HEK293 (cell line): ENCODE results near the gene PCBP3.

Experiments used
- CTCF ChIA-PET: fragments of 350-600 bp; formaldehyde crosslinking; extraction: SDS; loops from one replicate; lab custom pipeline; 2021; ENCODE audit warnings: antibody characterized with exemption; lab: Yijun Ruan, JAX
- POLR2A ChIA-PET: fragments of 300-600 bp; formaldehyde crosslinking; extraction: SDS; loops from one replicate; lab custom pipeline; 2020; ENCODE audit warnings: antibody characterized with exemption, inconsistent platforms; lab: Yijun Ruan, JAX
- H3K27ac ChIP-seq: fragments of 200-500 bp; sonication (Bioruptor generic); 2 replicates; pipeline ENCODE4 v1.5.1; 2014; ENCODE audit warnings: low read depth, low read length, control low read depth, inconsistent platforms; ENCODE audit errors: extremely low read depth
- H3K36me3 ChIP-seq, 2 experiments: fragments of 200-500 bp in 1 of 2; sonication (Bioruptor generic) in 1 of 2; 1 replicate in 1 of 2; 2 replicates in 1 of 2; pipeline ENCODE4 v1.5.1; 2014 to 2017; ENCODE audit warnings: inconsistent platforms in 2 of 2, low read length in 2 of 2; ENCODE audit not compliant: control insufficient read depth in 2 of 2, insufficient read depth in 1 of 2
- H3K4me1 ChIP-seq: fragments of 200-500 bp; sonication (Bioruptor generic); 2 replicates; pipeline ENCODE4 v1.5.1; 2014; ENCODE audit warnings: mild to moderate bottlenecking, low read length, inconsistent platforms; ENCODE audit not compliant: control insufficient read depth, insufficient read depth
- H3K4me3 ChIP-seq: 2 replicates; pipeline ENCODE4 v1.5.1; 2011; ENCODE audit warnings: low read depth, mild to moderate bottlenecking, control low read depth, low read length, moderate library complexity
- H3K9me3 ChIP-seq: fragments of 200-500 bp; sonication (Bioruptor generic); 2 replicates; pipeline ENCODE4 v1.5.1; 2014; ENCODE audit warnings: low read depth, low read length, inconsistent platforms; ENCODE audit not compliant: control insufficient read depth, insufficient read depth
- GLI4 ChIP-seq: fragments of 450-650 bp; formaldehyde crosslinking; IDR thresholded peaks from 2 replicates; pipeline ENCODE4 v1.5.1; 2016; ENCODE audit warnings: missing biosample characterization, missing genetic modification characterization
- GLIS1 ChIP-seq: fragments of 450-650 bp; formaldehyde crosslinking; IDR thresholded peaks from 2 replicates; pipeline ENCODE4 v1.5.1; 2016; ENCODE audit warnings: missing biosample characterization, missing genetic modification characterization
- KLF1 ChIP-seq: fragments of 450-650 bp; formaldehyde crosslinking; IDR thresholded peaks from 2 replicates; pipeline ENCODE4 v1.5.1; 2016; ENCODE audit warnings: missing biosample characterization, missing genetic modification characterization
- ZBTB20 ChIP-seq: fragments of 450-650 bp; formaldehyde crosslinking; IDR thresholded peaks from 2 replicates; pipeline ENCODE4 v1.5.1; 2016; ENCODE audit warnings: missing biosample characterization, missing genetic modification characterization
- ZFP69B ChIP-seq: fragments of 450-650 bp; formaldehyde crosslinking; IDR thresholded peaks from 2 replicates; pipeline ENCODE4 v1.5.1; 2016; ENCODE audit warnings: missing biosample characterization, missing genetic modification characterization
- ZIC2 ChIP-seq: fragments of 450-650 bp; formaldehyde crosslinking; IDR thresholded peaks from 2 replicates; pipeline ENCODE4 v1.5.1; 2016; ENCODE audit warnings: missing biosample characterization, missing genetic modification characterization
- ZNF302 ChIP-seq: fragments of 450-650 bp; formaldehyde crosslinking; IDR thresholded peaks from 2 replicates; pipeline ENCODE4 v1.5.1; 2016; ENCODE audit warnings: missing biosample characterization, missing genetic modification characterization, low read depth
- ZNF548 ChIP-seq: fragments of 450-650 bp; formaldehyde crosslinking; IDR thresholded peaks from 2 replicates; pipeline ENCODE4 v1.5.1; 2016; ENCODE audit warnings: missing biosample characterization, missing genetic modification characterization
- ZNF549 ChIP-seq: fragments of 450-650 bp; IDR thresholded peaks from 2 replicates; pipeline ENCODE4 v1.5.1; 2018; ENCODE audit warnings: missing biosample characterization, missing genetic modification characterization, mild to moderate bottlenecking, inconsistent platforms, moderate library complexity
- ZNF626 ChIP-seq: fragments of 450-650 bp; sonication (Bioruptor Pico); formaldehyde crosslinking; IDR thresholded peaks from 2 replicates; pipeline ENCODE4 v1.5.1; 2018; ENCODE audit warnings: missing biosample characterization, missing genetic modification characterization, inconsistent platforms
- TF ChIP-seq, protein P1 (sequence below): fragments of 450-650 bp; formaldehyde crosslinking; conservative IDR thresholded peaks from 2 replicates; pipeline ENCODE4 v1.5.1; 2016; ENCODE audit warnings: low read depth, missing biosample characterization, missing genetic modification characterization
- TF ChIP-seq, protein P2 (sequence below): fragments of 450-650 bp; formaldehyde crosslinking; IDR thresholded peaks from 2 replicates; pipeline ENCODE4 v1.5.1; 2016; ENCODE audit warnings: missing biosample characterization, missing genetic modification characterization, borderline replicate concordance
- TF ChIP-seq, protein P3 (sequence below): fragments of 450-650 bp; formaldehyde crosslinking; IDR thresholded peaks from 2 replicates; pipeline ENCODE4 v1.5.1; 2017; ENCODE audit warnings: missing biosample characterization, missing genetic modification characterization

Gene PCBP3

DNA sequence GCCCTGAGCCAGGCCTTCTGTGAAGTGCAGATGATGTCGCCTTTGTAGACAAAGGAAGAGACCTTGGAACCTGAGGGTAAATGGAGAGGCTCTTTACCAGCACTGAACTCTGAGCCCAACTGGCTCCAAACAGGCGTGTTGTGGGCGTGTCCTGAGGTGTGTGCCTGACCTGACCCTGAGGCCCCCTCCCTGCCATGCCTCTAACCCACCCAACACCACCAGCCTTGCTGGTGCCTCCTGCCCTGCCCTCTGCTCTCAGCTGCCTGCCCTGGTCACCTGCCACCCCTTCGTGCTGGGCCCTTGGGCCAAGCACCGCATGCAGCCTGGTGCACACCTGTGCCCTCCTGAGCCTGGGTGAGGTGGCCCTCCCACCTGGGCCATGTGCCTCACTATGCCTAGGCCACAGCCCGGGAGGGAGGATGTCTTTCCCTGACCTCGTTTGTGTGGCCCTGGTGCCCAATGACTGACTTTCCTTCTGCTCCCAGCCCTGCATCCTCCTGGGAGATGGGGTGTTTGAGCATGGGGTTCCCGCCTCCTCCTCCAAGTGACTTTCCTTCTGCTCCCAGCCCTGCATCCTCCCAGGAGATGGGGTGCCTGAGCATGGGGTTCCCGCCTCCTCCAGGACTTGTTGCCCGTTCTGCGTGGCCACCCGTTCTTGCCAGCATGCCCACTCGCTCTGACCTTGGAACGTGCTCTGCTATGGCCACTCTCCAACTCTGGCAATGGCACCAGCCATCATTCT lies 157.0 kb downstream of the PCBP3 start:
- ChIA-PET POLR2A (no interaction called here), CTCF (no interaction called here)
- TF ChIP-seq KLF1 (tag by site-specific recombination) (peak; percentile 33; the same call in 1 of the 2 replicates), ZNF549 (tag by site-specific recombination) (no peak)
- Histone ChIP-seq H3K27ac (no peak overlapping the region), H3K4me1 (no peaks in the 10 kb centered on the region), H3K9me3 (no peaks in the 10 kb centered on the region), H3K4me3 (no peak overlapping the region), H3K36me3 (no peaks in the 10 kb centered on the region)

DNA sequence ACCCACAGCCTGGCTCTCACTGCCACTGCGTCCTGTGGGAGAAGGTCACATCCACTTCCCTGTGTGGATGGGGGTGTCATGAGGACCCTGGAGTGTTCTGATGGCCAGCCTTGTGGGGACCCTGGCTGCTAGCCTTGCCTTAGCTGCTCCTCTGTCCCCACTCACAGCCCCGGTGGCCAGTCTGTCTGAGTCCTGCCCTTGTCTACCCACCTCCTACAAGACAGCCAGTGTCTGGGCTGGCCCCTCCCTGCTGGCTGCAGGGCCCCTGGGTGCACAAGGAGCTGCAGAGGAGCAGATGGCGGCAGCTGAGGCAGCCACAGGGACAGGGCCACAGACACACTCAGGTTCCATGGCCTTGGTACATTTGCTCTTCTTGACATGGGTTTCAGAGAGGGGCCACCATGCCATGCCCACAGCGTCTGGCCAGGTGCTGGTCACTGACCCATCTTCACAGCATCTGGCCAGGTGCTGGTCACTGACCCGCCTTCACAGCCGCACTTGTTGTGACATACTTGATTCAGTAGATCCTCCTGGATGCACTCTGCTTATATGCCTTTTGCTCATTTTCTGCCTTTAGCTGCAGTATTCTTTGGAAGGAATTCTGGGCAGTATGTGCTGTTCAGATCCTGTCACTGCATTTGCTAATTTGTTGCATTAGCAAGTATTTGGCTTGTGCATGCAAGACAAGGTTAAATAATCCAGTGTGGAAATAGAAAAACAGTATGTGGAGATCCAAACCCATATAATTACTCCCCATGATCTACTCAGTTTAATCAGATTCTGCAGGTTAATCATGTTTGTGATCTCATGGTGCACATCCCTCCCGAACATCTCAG lies 157.8 kb downstream of the PCBP3 start:
- Histone ChIP-seq H3K27ac (no peak overlapping the region), H3K4me1 (no peaks in the 10 kb centered on the region), H3K36me3 (no peaks in the 10 kb centered on the region), H3K4me3 (no peak overlapping the region), H3K9me3 (no peaks in the 10 kb centered on the region)
- ChIA-PET POLR2A (no interaction called here), CTCF (no interaction called here)
- TF ChIP-seq ZNF626 (tag by site-specific recombination) = no peak

DNA sequence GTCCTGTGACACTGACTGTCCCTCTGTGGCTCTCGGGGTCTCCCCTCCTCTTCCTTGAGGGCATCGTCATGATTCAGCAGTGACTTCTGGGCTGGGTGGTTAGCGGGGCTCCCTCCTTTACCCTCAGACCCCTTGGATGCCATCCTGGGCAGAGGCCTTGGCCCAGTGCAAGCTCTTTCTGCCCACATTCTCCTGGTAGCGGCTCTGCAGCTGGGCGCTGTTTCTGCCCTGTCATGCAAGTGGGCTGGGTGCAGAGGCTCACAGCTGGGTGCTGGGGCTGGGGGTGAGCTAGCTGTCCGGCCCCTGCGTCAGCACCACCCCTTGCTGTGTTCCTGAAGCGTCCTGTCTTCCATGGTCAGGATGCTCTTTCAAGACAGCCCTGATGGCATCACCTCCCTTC lies 158.5 kb downstream of the PCBP3 start:
- ChIA-PET POLR2A (no interaction called here), CTCF (interaction anchor here (0.6 kb wide), 1 partner anchor 16 kb away, joined by 3 read pairs; no protein-coding TSS in a partner anchor)
- Histone ChIP-seq H3K27ac (no peak overlapping the region), H3K36me3 (no peaks in the 10 kb centered on the region), H3K9me3 (no peaks in the 10 kb centered on the region), H3K4me1 (no peaks in the 10 kb centered on the region), H3K4me3 (no peak overlapping the region)
- TF ChIP-seq, protein P1, sequence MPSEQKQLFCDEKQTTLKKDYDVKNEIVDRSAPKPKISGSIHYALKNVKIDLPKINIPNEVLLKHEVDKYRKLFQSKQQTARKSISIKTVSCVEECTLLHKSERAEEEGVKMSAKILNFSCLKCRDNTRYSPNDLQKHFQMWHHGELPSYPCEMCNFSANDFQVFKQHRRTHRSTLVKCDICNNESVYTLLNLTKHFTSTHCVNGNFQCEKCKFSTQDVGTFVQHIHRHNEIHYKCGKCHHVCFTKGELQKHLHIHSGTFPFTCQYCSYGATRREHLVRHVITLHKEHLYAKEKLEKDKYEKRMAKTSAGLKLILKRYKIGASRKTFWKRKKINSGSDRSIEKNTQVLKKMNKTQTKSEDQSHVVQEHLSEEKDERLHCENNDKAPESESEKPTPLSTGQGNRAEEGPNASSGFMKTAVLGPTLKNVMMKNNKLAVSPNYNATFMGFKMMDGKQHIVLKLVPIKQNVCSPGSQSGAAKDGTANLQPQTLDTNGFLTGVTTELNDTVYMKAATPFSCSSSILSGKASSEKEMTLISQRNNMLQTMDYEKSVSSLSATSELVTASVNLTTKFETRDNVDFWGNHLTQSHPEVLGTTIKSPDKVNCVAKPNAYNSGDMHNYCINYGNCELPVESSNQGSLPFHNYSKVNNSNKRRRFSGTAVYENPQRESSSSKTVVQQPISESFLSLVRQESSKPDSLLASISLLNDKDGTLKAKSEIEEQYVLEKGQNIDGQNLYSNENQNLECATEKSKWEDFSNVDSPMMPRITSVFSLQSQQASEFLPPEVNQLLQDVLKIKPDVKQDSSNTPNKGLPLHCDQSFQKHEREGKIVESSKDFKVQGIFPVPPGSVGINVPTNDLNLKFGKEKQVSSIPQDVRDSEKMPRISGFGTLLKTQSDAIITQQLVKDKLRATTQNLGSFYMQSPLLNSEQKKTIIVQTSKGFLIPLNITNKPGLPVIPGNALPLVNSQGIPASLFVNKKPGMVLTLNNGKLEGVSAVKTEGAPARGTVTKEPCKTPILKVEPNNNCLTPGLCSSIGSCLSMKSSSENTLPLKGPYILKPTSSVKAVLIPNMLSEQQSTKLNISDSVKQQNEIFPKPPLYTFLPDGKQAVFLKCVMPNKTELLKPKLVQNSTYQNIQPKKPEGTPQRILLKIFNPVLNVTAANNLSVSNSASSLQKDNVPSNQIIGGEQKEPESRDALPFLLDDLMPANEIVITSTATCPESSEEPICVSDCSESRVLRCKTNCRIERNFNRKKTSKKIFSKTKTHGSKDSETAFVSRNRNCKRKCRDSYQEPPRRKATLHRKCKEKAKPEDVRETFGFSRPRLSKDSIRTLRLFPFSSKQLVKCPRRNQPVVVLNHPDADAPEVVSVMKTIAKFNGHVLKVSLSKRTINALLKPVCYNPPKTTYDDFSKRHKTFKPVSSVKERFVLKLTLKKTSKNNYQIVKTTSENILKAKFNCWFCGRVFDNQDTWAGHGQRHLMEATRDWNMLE (tag by site-specific recombination) = no peak
- TF ChIP-seq ZNF302 (no peak), GLIS1 (tag by site-specific recombination) (no peak), ZIC2 (tag by site-specific recombination) (0 out of 2 replicates have a peak, but pooled peaks have one; percentile 15)

DNA sequence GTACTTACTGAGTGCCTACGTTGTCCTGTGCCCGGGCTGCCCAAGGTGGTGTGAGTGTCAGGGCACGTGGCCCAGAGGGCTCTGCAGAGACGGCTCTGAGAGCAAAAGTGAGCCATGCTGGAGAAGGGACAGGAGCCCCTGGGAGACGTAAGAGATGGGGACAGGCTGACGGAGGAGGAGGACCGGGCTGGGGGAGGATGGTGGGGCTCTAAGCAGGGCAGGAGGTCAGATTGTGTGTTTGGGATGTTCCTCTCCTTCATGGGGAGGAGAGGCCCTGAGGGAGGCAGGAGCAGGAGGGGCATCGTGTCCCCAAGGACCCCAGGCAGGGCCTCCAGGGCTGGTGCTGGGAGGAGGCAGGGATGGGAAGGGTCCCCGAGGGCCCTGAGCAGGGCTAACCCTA lies 158.9 kb downstream of the PCBP3 start:
- no peak overlapping the region for H3K27ac ChIP-seq
- no peaks in the 10 kb centered on the region for H3K4me1 ChIP-seq
- H3K9me3 ChIP-seq = no peaks in the 10 kb centered on the region
- no peak overlapping the region for H3K4me3 ChIP-seq
- no peaks in the 10 kb centered on the region for H3K36me3 ChIP-seq
- POLR2A ChIA-PET = no interaction called here
- CTCF ChIA-PET = interaction anchor here (0.6 kb wide), 1 partner anchor 16 kb away, joined by 3 read pairs; no protein-coding TSS in a partner anchor
- TF ChIP-seq GLI4 (tag by site-specific recombination) = no peak
- no peak for TF ChIP-seq ZNF548
- no peak for TF ChIP-seq ZBTB20 (tag by site-specific recombination)
- TF ChIP-seq ZFP69B (tag by site-specific recombination) = no peak
- TF ChIP-seq GLIS1 (tag by site-specific recombination) = no peak
- TF ChIP-seq, protein P2, sequence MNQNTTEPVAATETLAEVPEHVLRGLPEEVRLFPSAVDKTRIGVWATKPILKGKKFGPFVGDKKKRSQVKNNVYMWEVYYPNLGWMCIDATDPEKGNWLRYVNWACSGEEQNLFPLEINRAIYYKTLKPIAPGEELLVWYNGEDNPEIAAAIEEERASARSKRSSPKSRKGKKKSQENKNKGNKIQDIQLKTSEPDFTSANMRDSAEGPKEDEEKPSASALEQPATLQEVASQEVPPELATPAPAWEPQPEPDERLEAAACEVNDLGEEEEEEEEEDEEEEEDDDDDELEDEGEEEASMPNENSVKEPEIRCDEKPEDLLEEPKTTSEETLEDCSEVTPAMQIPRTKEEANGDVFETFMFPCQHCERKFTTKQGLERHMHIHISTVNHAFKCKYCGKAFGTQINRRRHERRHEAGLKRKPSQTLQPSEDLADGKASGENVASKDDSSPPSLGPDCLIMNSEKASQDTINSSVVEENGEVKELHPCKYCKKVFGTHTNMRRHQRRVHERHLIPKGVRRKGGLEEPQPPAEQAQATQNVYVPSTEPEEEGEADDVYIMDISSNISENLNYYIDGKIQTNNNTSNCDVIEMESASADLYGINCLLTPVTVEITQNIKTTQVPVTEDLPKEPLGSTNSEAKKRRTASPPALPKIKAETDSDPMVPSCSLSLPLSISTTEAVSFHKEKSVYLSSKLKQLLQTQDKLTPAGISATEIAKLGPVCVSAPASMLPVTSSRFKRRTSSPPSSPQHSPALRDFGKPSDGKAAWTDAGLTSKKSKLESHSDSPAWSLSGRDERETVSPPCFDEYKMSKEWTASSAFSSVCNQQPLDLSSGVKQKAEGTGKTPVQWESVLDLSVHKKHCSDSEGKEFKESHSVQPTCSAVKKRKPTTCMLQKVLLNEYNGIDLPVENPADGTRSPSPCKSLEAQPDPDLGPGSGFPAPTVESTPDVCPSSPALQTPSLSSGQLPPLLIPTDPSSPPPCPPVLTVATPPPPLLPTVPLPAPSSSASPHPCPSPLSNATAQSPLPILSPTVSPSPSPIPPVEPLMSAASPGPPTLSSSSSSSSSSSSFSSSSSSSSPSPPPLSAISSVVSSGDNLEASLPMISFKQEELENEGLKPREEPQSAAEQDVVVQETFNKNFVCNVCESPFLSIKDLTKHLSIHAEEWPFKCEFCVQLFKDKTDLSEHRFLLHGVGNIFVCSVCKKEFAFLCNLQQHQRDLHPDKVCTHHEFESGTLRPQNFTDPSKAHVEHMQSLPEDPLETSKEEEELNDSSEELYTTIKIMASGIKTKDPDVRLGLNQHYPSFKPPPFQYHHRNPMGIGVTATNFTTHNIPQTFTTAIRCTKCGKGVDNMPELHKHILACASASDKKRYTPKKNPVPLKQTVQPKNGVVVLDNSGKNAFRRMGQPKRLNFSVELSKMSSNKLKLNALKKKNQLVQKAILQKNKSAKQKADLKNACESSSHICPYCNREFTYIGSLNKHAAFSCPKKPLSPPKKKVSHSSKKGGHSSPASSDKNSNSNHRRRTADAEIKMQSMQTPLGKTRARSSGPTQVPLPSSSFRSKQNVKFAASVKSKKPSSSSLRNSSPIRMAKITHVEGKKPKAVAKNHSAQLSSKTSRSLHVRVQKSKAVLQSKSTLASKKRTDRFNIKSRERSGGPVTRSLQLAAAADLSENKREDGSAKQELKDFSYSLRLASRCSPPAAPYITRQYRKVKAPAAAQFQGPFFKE = no peak
- TF ChIP-seq, protein P3, sequence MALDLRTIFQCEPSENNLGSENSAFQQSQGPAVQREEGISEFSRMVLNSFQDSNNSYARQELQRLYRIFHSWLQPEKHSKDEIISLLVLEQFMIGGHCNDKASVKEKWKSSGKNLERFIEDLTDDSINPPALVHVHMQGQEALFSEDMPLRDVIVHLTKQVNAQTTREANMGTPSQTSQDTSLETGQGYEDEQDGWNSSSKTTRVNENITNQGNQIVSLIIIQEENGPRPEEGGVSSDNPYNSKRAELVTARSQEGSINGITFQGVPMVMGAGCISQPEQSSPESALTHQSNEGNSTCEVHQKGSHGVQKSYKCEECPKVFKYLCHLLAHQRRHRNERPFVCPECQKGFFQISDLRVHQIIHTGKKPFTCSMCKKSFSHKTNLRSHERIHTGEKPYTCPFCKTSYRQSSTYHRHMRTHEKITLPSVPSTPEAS (tag by site-specific recombination) = no peak
